Astrocyte of the cerebellum (primary cell): ENCODE measurements around the gene SLC12A5.
A peak's percentile ranks its signal among the peaks of the same experiment; 100 is the strongest.
"Not testable (repeated sequence)": the region's sequence is repeated elsewhere in the genome, so short reads cannot be mapped to it uniquely, and the experiment has no call there.

Experiments
- DNase-seq: peaks from one replicate; pipeline ENCODE4 v3.0.0-alpha.2; 2011; ENCODE audit warnings: low read depth
- H3K4me3 ChIP-seq: 2 replicates; pipeline ENCODE4 v1.5.1; 2011; ENCODE audit warnings: mild to moderate bottlenecking, low read depth, low read length, moderate library complexity
- CTCF ChIP-seq: IDR thresholded peaks from 2 replicates; pipeline ENCODE4 v1.5.1; 2012; ENCODE audit warnings: low read length, low read depth, moderate library complexity, mild to moderate bottlenecking; ENCODE audit errors: missing control alignments
- in situ Hi-C: cut with HindIII; loops from 2 replicates; pipeline ENCODE4 v1.10.0; 2017; ENCODE audit warnings: low sequenced_read_pairs

The SLC12A5 gene

GRCh38 chr20:46028772-46029371, at the start of gene SLC12A5:
Gene SLC12A5, plus strand, starts transcription at chr20:46029215. Its CDS starts 130 bp downstream, at chr20:46029345.
- no peak for DNase-seq
- TF ChIP-seq CTCF, result no peak
- in situ Hi-C loops, result no loop called here
- no peak within 1 kb of the TSS for H3K4me3 ChIP-seq

GRCh38 chr20:45981261-45981660, 47.8 kb upstream of the SLC12A5 start:
- DNase-seq, result no peak
- in situ Hi-C loops, result no loop called here
- no peak overlapping the region for H3K4me3 ChIP-seq
- no peak for TF ChIP-seq CTCF

GRCh38 chr20:45983279-45983743, 45.7 kb upstream of the SLC12A5 start:
- no peak for DNase-seq
- TF ChIP-seq CTCF, result no peak
- in situ Hi-C loops, result no loop called here
- no peak overlapping the region for H3K4me3 ChIP-seq

GRCh38 chr20:45985573-45985972, 43.4 kb upstream of the SLC12A5 start:
- no peak for DNase-seq
- no peak overlapping the region for H3K4me3 ChIP-seq
- in situ Hi-C loops, result no loop called here
- TF ChIP-seq CTCF, result no peak

GRCh38 chr20:45987108-45987780, 41.8 kb upstream of the SLC12A5 start:
- H3K4me3 ChIP-seq, result no peak overlapping the region
- peak; percentile 83 for TF ChIP-seq CTCF
- in situ Hi-C loops, result no loop called here
- no peak for DNase-seq

- in situ Hi-C loops, H3K4me3 ChIP-seq, DNase-seq: not testable (repeated sequence)
These were observed 40.2 kb upstream of the SLC12A5 start for GRCh38 chr20:45988830-45989229.

GRCh38 chr20:45991616-45992015, 37.4 kb upstream of the SLC12A5 start:
- no peak overlapping the region for H3K4me3 ChIP-seq
- no peak for TF ChIP-seq CTCF
- no peak for DNase-seq
- in situ Hi-C loops, result no loop called here
